HEK293T (cell line): ENCODE data around the gene PLCH2.

Source experiments
- ARNT ChIP-seq: fragments of 450-650 bp; IDR thresholded peaks from 2 replicates; pipeline ENCODE4 v1.6.1; 2017; ENCODE audit warnings: mild to moderate bottlenecking
- FOXK2 ChIP-seq: fragments of 450-650 bp; IDR thresholded peaks from 2 replicates; pipeline ENCODE4 v1.6.1; 2016; ENCODE audit warnings: mild to moderate bottlenecking
- HDGF ChIP-seq: fragments of 450-650 bp; IDR thresholded peaks from 2 replicates; pipeline ENCODE4 v1.6.1; 2017; ENCODE audit warnings: antibody characterized with exemption, borderline replicate concordance
- SP1 ChIP-seq: fragments of 450-650 bp; IDR thresholded peaks from 2 replicates; pipeline ENCODE4 v1.6.1; 2017
- SUZ12 ChIP-seq: fragments of 450-650 bp; IDR thresholded peaks from 2 replicates; pipeline ENCODE4 v1.6.1; 2016; ENCODE audit warnings: mild to moderate bottlenecking
- TARDBP ChIP-seq: fragments of 450-650 bp; IDR thresholded peaks from 2 replicates; pipeline ENCODE4 v1.6.1; 2016
- ZNF384 ChIP-seq: fragments of 450-650 bp; IDR thresholded peaks from 2 replicates; pipeline ENCODE4 v1.6.1; 2016

GRCh38 chr1:2452932-2453315, 23.2 kb upstream of the PLCH2 start:
- no peak for TF ChIP-seq SUZ12
- no peak for TF ChIP-seq ARNT
- no peak for TF ChIP-seq TARDBP
- no peak for TF ChIP-seq SP1
- no peak for TF ChIP-seq HDGF
- no peak for TF ChIP-seq FOXK2
- no peak for TF ChIP-seq ZNF384
